ENCODE measurements around the gene TMEM163.

The TMEM163 gene

GRCh38 chr2:134501476-134502091 lies 217.2 kb downstream of the TMEM163 start:
- in situ Hi-C loops (cut with HindIII; ENCODE audit: low pct_unique_long_range_greater_than_20kb, low sequenced_read_pairs), result no loop called here
- DNase-seq (ENCODE audit: low read depth in 1 of 2, low spot score in 1 of 2), result no peak
- no peak for TF ChIP-seq JUND (IDR thresholded peaks at IDR 0.05; ENCODE audit: low read depth)

- DNase-seq (ENCODE audit: low read depth in 1 of 2, low spot score in 1 of 2), result no peak
- TF ChIP-seq JUND (IDR thresholded peaks at IDR 0.05; ENCODE audit: low read depth), result no peak
- in situ Hi-C loops (cut with HindIII; ENCODE audit: low pct_unique_long_range_greater_than_20kb, low sequenced_read_pairs), result no loop called here
Measured at GRCh38 chr2:134500211-134500935, 218.4 kb downstream of the TMEM163 start.

DNA sequence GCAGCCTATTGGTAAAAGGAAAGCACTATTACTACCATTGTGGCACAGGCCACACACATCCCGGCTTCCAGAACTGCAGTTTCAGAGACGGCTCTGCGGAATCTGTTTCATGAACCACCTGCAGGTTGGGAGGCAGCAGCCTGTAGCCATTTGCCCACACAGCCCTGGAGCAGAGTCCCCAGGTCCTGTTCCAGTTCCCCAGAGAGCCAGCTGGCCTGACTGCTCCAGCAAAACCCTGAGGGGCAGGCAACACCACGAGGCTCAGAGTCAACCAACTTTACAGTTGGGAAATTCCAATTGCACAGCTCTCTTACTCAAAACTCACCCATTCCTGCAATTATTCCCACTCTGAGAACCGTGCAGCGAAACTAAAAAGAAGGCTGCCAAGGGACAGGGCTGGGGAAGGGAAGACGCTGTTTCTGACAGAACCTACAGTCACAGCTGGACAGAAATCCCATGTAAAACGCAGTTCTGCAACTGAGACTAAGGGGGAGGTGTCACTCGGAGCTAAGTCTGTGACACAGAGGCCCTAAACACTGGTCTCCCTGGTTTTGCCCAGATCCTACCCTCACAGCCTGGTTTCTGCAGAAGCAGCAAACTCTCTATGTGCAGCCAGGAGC lies 219.4 kb downstream of the TMEM163 start:
- in situ Hi-C loops (cut with HindIII; ENCODE audit: low pct_unique_long_range_greater_than_20kb, low sequenced_read_pairs), result no loop called here
- no peak for DNase-seq (ENCODE audit: low read depth in 1 of 2, low spot score in 1 of 2)

DNA sequence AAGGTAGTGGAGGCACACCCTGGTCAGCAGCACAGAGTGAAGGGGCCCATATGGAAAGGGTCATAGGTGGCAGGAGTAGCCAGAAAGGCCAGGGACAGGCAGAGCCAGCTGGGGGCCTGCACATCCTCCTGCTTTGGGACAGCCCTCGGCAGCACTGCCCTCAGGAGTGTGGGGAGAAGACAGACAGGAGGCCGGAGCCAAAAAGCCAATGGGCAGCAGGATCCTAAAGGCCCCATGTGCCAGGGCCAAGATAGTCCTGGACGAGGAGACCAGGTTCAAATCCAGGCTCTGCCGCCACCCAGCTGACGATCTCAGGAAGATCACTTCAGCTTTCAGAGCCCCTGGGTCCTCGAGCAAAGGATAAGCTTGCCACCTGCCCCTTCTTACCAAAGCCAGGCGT lies 220.1 kb downstream of the TMEM163 start:
- no peak for DNase-seq (ENCODE audit: low read depth in 1 of 2, low spot score in 1 of 2)
- in situ Hi-C loops (cut with HindIII; ENCODE audit: low pct_unique_long_range_greater_than_20kb, low sequenced_read_pairs), result no loop called here
- TF ChIP-seq JUND (IDR thresholded peaks at IDR 0.05; ENCODE audit: low read depth), result no peak

More for the DNA sequence above, 219.4 kb downstream of the TMEM163 start:
- TF ChIP-seq JUND (IDR thresholded peaks at IDR 0.05; ENCODE audit: low read depth), result no peak

GRCh38 chr2:134493797-134494196 lies 225.0 kb downstream of the TMEM163 start:
- TF ChIP-seq JUND (IDR thresholded peaks at IDR 0.05; ENCODE audit: low read depth), result no peak
- DNase-seq (ENCODE audit: low read depth in 1 of 2, low spot score in 1 of 2), result no peak
- in situ Hi-C loops (cut with HindIII; ENCODE audit: low pct_unique_long_range_greater_than_20kb, low sequenced_read_pairs), result no loop called here

DNA sequence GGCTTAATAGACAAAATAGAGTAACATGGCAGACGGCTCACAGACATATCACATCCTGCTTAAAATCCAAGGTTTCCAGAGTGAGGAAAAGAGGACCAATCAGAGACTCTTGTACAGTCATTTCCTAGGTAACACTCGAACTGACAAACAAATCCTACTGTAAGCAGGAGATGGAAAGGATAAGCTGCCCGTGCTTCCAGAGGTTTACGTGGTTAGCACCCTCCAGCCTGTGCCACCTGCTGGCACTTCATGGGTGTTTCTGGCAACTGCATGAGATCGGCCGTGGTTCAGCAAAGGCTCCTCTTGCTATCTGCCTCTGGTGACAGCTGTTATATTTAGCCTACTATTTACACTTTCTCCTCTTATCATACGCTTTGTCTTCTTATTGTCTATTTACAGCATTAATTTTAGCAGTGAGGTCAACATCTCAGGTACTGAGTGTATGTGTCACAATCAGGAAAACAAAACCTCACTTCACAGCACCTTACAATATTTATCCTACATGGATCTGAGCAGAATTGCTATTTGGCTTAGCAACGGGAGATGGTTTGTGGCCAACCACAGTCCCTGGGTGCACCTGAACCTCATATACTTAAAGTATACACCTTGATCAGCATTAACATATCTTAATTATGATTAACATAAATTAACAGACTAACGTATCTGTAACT lies 226.9 kb downstream of the TMEM163 start:
- in situ Hi-C loops (cut with HindIII; ENCODE audit: low pct_unique_long_range_greater_than_20kb, low sequenced_read_pairs), result no loop called here
- peak; percentile 5 to 68 for DNase-seq (ENCODE audit: low read depth in 1 of 2, low spot score in 1 of 2)

DNA sequence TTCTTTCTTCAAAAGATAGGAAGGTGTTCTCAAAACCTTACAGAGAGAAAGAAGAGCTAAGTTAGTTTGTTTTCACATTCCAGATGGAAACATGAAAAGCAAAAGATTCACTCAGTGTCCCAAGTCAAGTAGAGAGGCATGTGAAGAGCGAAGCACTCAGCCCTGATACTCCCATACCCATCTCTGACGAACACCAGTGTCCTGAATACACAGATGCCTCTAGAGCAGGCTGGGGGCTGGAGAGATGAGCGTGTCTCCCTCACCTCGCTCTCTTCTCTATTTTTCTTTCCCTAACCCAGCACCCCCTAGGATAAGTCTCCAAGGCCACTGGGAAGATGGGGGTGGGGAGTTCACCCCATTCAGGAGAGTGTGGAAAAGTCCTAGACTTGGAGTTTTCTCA lies 227.8 kb downstream of the TMEM163 start:
- DNase-seq (ENCODE audit: low read depth in 1 of 2, low spot score in 1 of 2), result no peak
- no peak for TF ChIP-seq JUND (IDR thresholded peaks at IDR 0.05; ENCODE audit: low read depth)
- in situ Hi-C loops (cut with HindIII; ENCODE audit: low pct_unique_long_range_greater_than_20kb, low sequenced_read_pairs), result no loop called here

More for the DNA sequence above, 226.9 kb downstream of the TMEM163 start:
- no peak for TF ChIP-seq JUND (IDR thresholded peaks at IDR 0.05; ENCODE audit: low read depth)

DNA sequence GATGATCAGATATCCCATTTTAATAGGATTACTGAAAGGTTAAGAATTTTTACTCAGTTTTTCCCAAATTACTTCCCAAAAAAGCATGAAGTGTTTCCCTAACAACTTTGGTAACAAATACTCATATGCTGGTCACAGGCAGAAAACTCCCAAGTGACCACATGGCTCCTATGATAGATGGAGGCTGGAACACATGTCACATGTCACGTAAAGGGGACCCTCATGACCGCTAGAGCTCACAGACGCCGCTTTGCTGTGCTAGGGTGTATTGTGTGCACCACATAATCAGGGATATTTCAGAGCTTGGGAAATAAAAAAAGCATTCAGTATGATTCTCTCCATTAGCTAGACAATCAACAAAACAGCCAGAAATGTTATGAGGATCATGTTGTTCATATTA lies 228.2 kb downstream of the TMEM163 start:
- in situ Hi-C loops (cut with HindIII; ENCODE audit: low pct_unique_long_range_greater_than_20kb, low sequenced_read_pairs), result no loop called here

GRCh38 chr2:134489732-134490384 lies 228.9 kb downstream of the TMEM163 start:
- TF ChIP-seq JUND (IDR thresholded peaks at IDR 0.05; ENCODE audit: low read depth), result no peak
- in situ Hi-C loops (cut with HindIII; ENCODE audit: low pct_unique_long_range_greater_than_20kb, low sequenced_read_pairs), result no loop called here

More for the DNA sequence above, 228.2 kb downstream of the TMEM163 start:
- no peak for TF ChIP-seq JUND (IDR thresholded peaks at IDR 0.05; ENCODE audit: low read depth)
- no peak for DNase-seq (ENCODE audit: low read depth in 1 of 2, low spot score in 1 of 2)

DNA sequence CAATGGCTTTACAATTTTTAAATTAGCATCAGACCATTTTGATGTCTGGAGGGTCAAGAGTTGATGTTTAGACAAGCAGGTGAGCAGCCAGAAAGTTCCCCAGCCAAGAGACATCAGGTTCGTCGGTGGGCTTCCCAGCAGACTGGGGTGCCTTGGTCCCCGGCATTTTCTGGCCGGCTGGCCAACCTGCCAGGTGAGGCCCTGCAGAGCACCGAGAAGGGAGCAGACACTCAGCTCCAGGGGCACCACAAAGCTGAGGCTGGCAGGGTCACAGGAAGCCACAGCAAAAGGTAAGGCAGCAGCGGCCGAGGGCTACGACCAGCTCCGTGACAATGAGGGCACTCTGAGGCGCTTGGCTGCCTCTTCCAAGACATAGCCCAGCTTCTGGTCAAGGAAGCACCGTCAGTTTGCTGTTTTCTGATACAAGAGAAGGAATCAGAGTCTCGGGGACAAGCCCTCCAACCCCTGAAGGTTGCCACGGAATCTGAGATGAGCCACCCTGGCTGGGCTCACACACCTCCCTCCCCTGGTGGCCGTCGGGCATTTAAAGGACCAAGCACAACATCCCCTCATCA lies 235.9 kb downstream of the TMEM163 start:
- TF ChIP-seq JUND (IDR thresholded peaks at IDR 0.05; ENCODE audit: low read depth), result no peak
- in situ Hi-C loops (cut with HindIII; ENCODE audit: low pct_unique_long_range_greater_than_20kb, low sequenced_read_pairs), result no loop called here
- no peak for DNase-seq (ENCODE audit: low read depth in 1 of 2, low spot score in 1 of 2)

More at GRCh38 chr2:134489732-134490384, 228.9 kb downstream of the TMEM163 start:
- DNase-seq (ENCODE audit: low read depth in 1 of 2, low spot score in 1 of 2), result no peak

- TF ChIP-seq JUND (IDR thresholded peaks at IDR 0.05; ENCODE audit: low read depth), result no peak
- DNase-seq (ENCODE audit: low read depth in 1 of 2, low spot score in 1 of 2), result no peak
- in situ Hi-C loops (cut with HindIII; ENCODE audit: low pct_unique_long_range_greater_than_20kb, low sequenced_read_pairs), result no loop called here
Measured at GRCh38 chr2:134482131-134482723, 236.6 kb downstream of the TMEM163 start.

Data from T47D (cell line).